BJ (cell line): ENCODE results near the gene ADAMTS17. TPM values are rescaled to one million over a fixed set of nuclear protein-coding genes. Genes with fewer than 3 reads are reported as not detected.

Experiments
- CTCF ChIA-PET: fragments of 350-600 bp; formaldehyde crosslinking; extraction: SDS; loops from one replicate; lab custom pipeline; 2021; ENCODE audit warnings: antibody characterized with exemption, inconsistent platforms; lab: Yijun Ruan, JAX
- POLR2A ChIA-PET: fragments of 300-600 bp; sonication (Branson Sonifier 250); formaldehyde crosslinking; extraction: SDS; loops from one replicate; lab custom pipeline; 2021; ENCODE audit warnings: antibody characterized with exemption; lab: Charles Lee
- DNase-seq: peaks from one replicate; pipeline ENCODE4 v3.0.0-alpha.2; 2011; ENCODE audit warnings: low read depth
- H3K27me3 ChIP-seq: 2 replicates; pipeline ENCODE4 v1.6.0; 2011; ENCODE audit warnings: low read length; ENCODE audit not compliant: control insufficient read depth, insufficient read depth
- H3K36me3 ChIP-seq: 2 replicates; pipeline ENCODE4 v1.5.1; 2011; ENCODE audit warnings: low read length; ENCODE audit not compliant: control insufficient read depth, insufficient read depth
- H3K4me3 ChIP-seq: 2 replicates; pipeline ENCODE4 v1.5.1; 2011; ENCODE audit warnings: low read depth, mild to moderate bottlenecking, control low read depth, low read length
- polyA plus RNA-seq: library from polyadenylated mRNA; depleted of rRNA; stranded (reverse); fragments of >200 nt; gene quantifications from 2 replicates; pipeline ENCODE4 v1.2.3, GENCODE V29; 2011
- TF ChIP-seq, protein P1 (sequence below): IDR thresholded peaks from 2 replicates; pipeline ENCODE4 v1.5.1; 2011; ENCODE audit warnings: low read depth, mild to moderate bottlenecking, control low read depth, inconsistent platforms, low read length, moderate library complexity; ENCODE audit not compliant: insufficient read depth

The ADAMTS17 gene
- polyA plus RNA-seq, 1 experiment, result not detected

- no peak for DNase-seq
- TF ChIP-seq, protein P1, sequence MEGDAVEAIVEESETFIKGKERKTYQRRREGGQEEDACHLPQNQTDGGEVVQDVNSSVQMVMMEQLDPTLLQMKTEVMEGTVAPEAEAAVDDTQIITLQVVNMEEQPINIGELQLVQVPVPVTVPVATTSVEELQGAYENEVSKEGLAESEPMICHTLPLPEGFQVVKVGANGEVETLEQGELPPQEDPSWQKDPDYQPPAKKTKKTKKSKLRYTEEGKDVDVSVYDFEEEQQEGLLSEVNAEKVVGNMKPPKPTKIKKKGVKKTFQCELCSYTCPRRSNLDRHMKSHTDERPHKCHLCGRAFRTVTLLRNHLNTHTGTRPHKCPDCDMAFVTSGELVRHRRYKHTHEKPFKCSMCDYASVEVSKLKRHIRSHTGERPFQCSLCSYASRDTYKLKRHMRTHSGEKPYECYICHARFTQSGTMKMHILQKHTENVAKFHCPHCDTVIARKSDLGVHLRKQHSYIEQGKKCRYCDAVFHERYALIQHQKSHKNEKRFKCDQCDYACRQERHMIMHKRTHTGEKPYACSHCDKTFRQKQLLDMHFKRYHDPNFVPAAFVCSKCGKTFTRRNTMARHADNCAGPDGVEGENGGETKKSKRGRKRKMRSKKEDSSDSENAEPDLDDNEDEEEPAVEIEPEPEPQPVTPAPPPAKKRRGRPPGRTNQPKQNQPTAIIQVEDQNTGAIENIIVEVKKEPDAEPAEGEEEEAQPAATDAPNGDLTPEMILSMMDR, result no peak
- Histone ChIP-seq H3K4me3 (no peak overlapping the region), H3K36me3 (no peaks in the 10 kb centered on the region), H3K27me3 (no peaks in the 10 kb centered on the region)
- POLR2A ChIA-PET, result no interaction called here
- CTCF ChIA-PET, result no interaction called here
Measured at GRCh38 chr15:100277087-100277855, 64.5 kb downstream of the ADAMTS17 start.

GRCh38 chr15:100276506-100276905 is 65.3 kb downstream of the ADAMTS17 start:
- H3K36me3 ChIP-seq, result no peaks in the 10 kb centered on the region
- CTCF ChIA-PET, result no interaction called here
- H3K27me3 ChIP-seq, result no peaks in the 10 kb centered on the region
- POLR2A ChIA-PET, result no interaction called here
- DNase-seq, result no peak
- no peak overlapping the region for H3K4me3 ChIP-seq
- TF ChIP-seq, protein P1, result no peak

GRCh38 chr15:100275641-100276040 is 66.1 kb downstream of the ADAMTS17 start:
- ChIA-PET POLR2A (no interaction called here), CTCF (no interaction called here)
- Histone ChIP-seq H3K27me3 (no peaks in the 10 kb centered on the region), H3K36me3 (no peaks in the 10 kb centered on the region), H3K4me3 (no peak overlapping the region)
- TF ChIP-seq, protein P1, result no peak
- DNase-seq, result no peak

- Histone ChIP-seq H3K4me3 (no peak overlapping the region), H3K27me3 (no peaks in the 10 kb centered on the region), H3K36me3 (no peaks in the 10 kb centered on the region)
- ChIA-PET POLR2A (no interaction called here), CTCF (no interaction called here)
- no peak for DNase-seq
- TF ChIP-seq, protein P1, result no peak
Measured at GRCh38 chr15:100269831-100270230, 71.9 kb downstream of the ADAMTS17 start.

DNA sequence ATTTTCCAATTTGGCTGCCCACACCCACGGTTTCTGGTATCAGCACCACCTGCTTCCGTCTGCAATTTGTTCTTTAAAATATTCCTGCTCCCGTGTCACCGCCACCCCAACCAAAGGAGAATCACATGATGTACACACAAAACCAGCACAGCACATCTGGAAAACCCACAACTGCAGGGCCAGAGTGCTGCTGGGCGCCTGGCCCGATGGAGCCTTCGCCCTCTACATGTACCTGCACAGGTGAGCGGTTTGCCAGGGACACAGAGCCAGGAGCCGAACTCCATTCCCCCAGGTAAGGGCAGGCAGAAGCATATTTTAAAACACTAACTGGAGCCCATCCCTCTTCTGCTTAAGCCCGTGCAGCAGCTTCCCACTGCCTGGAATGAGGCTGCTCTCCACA is 75.6 kb downstream of the ADAMTS17 start:
- Histone ChIP-seq H3K27me3 (no peaks in the 10 kb centered on the region), H3K36me3 (no peaks in the 10 kb centered on the region), H3K4me3 (no peak overlapping the region)
- POLR2A ChIA-PET, result no interaction called here
- TF ChIP-seq, protein P1, result no peak
- no peak for DNase-seq
- CTCF ChIA-PET, result no interaction called here
